ENCODE measurements around the gene PDZD7. TPM values are rescaled to one million over a fixed set of nuclear protein-coding genes. Genes with fewer than 3 reads are reported as not detected.
A peak's percentile ranks its signal among the peaks of the same experiment; 100 is the strongest.

Gene PDZD7
- total RNA-seq, 1 donor from 2014 or later = 0.93 TPM

DNA sequence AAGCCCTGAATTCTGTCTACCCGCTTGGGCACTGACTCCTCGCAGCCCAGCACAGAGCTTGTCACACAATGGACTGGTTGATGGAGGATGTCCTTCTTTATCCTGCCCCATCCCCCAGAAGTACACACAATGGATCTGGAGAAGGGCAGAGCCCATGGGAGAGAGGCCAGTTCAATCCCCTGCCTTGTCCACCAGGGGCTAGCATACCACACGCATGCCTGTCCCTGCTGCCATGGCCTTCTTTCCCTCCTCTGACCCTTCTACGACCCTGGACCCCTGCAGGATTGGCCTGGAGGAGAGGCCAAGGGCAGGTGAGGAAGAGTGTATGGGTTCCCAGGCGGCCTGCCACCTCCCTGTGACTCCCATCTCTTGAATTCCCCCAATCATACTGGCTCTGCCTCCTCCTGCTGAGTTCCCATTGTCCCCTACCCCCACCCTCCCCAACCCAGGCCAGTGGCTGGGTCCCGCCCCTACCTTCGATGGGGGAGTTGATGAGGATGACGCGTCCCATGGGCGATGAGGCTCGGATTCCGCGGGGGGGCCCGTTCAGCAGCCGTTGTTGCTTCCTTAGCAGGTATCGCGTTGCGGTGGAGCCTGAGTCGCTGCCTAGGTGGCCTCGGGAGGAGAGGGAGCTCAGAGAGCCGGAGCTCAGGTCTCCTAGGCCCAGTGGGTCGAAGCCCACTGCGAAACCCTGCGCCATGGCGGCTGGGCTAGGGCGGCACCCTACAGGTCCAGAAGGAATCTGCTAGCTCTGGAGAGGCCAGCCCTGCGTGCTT, 1.2 kb downstream of the PDZD7 start:
- Mint-ChIP-seq H3K4me1 (peaks cover 26% of the 10 kb centered on the region), H3K9me3 (no peaks in the 10 kb centered on the region), H3K27ac (no peak overlapping the region), H3K4me3 (no peak overlapping the region), H3K36me3 (ENCODE audit: low read depth) (peaks cover 1% of the 10 kb centered on the region), H3K27me3 (peaks cover 24% of the 10 kb centered on the region)
- intact Hi-C loops (cut with micrococcal nuclease) = loop anchor here (5.0 kb wide), 2 partner anchors 117 to 323 kb away; partner anchors contain the start of genes BTRC and SLF2
- no peak for DNase-seq

DNA sequence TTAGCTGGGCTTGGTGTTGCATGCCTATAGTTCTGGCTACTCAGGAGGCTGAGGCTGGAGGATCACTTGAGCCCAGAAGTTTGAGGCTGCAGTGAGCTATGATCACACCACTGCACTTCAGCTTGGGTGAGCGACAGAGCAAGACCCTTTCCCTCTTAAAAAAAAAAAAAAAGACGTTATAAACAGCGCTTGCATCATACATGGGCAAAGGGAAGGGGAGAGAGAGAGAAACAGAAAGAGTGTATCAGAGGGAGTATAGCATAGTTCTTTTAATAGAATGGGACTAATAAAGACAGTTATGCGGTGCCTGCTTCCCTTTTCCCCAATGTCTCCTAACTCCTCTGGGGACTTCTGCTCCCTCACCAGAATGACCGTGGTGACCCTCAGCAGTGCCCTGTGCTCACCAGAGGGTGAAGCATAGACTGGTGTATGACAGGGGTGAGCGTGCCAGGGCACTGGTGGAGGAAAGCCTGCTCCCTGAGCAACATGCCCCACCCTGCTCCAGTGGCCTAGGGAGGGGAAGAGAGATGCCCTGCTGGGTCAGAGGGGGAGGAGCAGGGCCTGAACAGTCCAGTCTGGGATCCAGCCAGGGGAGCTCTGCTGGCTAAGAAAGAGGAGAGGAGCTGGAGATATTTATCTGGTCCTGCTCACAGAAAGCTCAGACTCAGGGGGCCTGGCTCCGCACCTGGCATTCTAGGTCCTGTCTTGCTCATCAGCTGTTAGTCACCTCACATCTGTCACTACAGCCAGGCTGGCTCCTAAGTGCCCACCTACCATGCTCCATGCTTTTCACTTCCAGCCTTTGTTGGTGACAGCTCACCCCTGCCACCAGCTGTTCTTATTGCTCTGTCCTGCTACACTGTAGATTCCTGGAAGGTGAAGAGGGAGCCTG, 2.2 kb downstream of the PDZD7 start:
- Mint-ChIP-seq H3K4me1 (peaks cover 20% of the 10 kb centered on the region), H3K27ac (no peak overlapping the region), H3K27me3 (peaks cover 24% of the 10 kb centered on the region), H3K36me3 (ENCODE audit: low read depth) (no peaks in the 10 kb centered on the region), H3K4me3 (no peak overlapping the region), H3K9me3 (no peaks in the 10 kb centered on the region)
- intact Hi-C loops (cut with micrococcal nuclease) = no loop called here
- DNase-seq = no peak

DNA sequence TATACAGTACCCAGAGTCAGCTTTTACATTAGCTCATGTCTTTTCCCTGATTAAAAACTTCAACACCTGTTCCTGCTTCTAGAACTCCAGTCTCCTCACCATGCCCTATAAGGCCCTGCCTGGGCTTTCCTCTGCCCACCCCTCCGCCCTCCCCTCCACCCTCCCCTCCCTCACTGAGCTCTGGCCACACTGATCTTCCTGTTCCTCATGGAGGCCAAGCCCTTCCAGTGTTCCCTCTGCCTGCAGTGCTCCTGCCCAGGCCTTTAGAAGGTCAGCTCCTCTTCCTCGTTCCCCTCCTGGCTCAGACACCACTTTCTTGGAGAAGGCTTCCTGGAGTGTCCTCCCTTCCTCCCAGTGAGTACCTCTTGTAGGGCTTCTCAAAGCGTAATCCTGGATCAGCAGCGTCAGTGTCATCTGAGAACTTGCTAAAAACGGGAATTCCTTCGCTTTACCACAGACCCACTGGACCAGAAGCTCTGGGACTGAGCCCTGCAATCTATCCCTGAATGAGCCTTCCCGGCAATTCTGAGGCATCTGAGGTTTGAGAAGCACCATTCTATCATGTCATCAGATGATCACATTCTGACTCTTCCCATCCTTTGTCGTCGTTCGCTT, 3.7 kb downstream of the PDZD7 start:
- Mint-ChIP-seq H3K36me3 (ENCODE audit: low read depth) (no peaks in the 10 kb centered on the region), H3K27me3 (peaks cover 24% of the 10 kb centered on the region), H3K4me3 (no peak overlapping the region), H3K4me1 (peaks cover 8% of the 10 kb centered on the region), H3K27ac (no peak overlapping the region), H3K9me3 (no peaks in the 10 kb centered on the region)
- no peak for DNase-seq
- intact Hi-C loops (cut with micrococcal nuclease) = no loop called here

DNA sequence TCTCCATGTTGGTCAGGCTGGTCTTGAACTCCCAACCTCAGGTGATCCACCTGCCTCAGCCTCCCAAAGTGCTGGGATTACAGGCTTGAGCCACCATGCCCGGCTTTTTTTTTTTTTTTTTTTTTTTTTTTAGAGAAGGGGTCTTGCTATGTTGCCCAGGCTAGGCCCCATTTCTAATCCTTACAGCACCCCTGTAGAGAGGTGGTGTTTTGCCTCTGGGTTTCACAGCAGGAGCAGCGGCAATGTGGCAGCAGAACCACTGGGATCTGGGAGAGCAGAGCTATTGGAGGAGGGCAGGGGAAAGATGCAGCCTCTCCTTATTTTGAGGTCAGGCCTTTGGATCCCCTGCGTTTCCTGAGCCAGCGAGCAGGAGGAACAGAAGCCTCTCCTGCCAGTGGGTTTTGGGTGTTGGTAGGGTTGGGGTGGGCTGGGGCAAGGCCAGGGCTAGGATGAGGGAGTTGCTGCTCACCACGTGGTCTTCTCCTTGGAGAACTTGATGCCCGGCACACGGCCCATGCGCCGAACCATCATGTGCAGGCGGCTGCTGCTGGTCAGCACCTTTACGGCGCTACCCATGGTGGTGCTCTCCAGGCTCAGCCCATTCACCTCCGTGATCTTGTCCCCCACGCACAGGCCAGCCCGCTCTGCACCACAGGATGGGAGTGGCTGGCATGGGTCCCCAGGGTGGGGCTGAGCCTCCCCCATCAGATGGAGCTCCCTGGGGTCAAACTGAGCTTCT, 7.8 kb downstream of the PDZD7 start:
- no peaks in the 10 kb centered on the region for H3K9me3 Mint-ChIP-seq
- no peak for DNase-seq
- H3K36me3 Mint-ChIP-seq (ENCODE audit: low read depth) = no peaks in the 10 kb centered on the region
- intact Hi-C loops (cut with micrococcal nuclease) = no loop called here
- H3K4me1 Mint-ChIP-seq = peaks cover 4% of the 10 kb centered on the region
- H3K4me3 Mint-ChIP-seq = no peak overlapping the region
- peaks cover 25% of the 10 kb centered on the region for H3K27me3 Mint-ChIP-seq
- no peak overlapping the region for H3K27ac Mint-ChIP-seq

DNA sequence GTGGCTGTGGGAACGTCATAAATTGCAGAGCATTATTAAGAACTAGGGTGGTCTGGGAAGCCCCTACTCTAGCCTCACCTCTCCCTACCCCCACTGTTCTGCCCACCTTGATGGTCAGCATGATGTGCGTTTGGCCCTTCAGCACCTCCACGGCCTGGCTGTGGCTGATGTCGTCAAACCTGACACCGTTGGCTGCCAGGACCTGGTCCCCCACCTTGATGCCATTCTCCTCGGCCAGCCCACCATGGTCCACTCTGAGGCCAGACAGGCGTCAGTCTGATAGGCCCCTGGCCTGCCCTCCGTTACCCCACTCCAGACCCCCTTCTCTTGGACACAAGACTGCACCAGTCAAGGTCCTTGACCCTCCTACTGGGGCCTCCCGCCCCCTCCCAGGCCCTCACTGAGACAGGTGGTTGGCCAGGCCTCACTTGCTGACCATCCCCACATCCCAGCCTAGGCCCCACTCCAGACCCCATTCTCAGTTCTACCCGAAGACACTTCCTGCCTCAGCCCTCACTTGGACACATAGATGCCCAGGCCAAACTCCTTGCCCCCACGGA, 9.2 kb downstream of the PDZD7 start:
- no peak for DNase-seq
- H3K4me3 Mint-ChIP-seq = no peak overlapping the region
- H3K4me1 Mint-ChIP-seq = peaks cover 6% of the 10 kb centered on the region
- no peaks in the 10 kb centered on the region for H3K36me3 Mint-ChIP-seq (ENCODE audit: low read depth)
- intact Hi-C loops (cut with micrococcal nuclease) = no loop called here
- H3K27ac Mint-ChIP-seq = no peak overlapping the region
- peaks cover 27% of the 10 kb centered on the region for H3K27me3 Mint-ChIP-seq
- H3K9me3 Mint-ChIP-seq = no peaks in the 10 kb centered on the region

DNA sequence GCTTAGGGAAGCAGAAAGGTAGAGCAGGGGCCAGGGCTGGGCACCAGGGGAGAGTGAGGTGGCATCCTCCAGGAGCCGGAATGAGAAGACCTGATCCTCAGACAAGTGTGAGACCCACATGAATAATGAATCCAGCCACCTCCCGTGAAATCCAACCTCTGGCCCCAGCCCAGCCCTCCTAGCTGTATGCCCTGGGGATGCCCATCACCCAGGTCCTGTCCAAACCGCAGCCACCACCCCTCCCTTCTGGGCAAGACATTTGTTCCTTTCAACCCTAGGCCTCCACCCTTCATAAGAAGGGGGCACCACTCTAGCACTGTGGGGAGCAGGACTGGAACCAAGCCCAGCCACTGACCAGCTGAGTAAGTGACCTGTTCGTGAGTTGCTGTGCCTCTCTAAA, 9.7 kb downstream of the PDZD7 start:
- no peaks in the 10 kb centered on the region for H3K36me3 Mint-ChIP-seq (ENCODE audit: low read depth)
- no peak for DNase-seq

DNA sequence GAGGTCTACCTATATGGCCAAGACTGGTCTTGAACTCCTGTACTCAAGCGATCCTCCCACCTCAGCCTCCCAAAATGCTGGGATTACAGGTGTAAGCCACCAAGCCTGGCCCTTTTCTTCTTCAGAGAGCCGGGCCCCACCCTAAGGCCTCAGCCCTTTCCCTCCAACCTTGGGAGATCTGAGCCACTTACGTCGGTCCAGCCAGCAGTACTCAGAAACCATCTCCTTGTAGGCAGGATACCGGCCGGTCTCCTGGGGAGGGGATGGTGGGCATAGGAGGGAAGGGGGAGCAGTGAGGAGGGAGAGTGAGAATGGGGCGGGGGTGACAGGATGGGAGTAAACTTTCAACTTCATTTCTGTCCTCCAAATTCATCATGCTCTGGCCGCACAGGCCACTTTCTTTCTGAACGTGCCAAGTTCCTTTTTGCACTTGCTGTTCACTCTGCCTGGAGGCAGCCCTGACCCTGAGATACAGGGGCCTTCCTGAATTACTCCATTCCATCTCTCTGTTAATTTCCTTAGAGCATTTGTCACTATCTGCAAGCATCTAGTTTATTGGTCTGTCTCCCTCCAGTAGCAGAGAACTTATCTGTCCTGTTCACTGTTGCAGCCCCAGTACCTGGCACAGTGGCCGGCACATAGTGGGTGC, 10.4 kb downstream of the PDZD7 start:
- Mint-ChIP-seq H3K4me3 (no peak overlapping the region), H3K27ac (no peak overlapping the region), H3K36me3 (ENCODE audit: low read depth) (no peaks in the 10 kb centered on the region), H3K9me3 (no peaks in the 10 kb centered on the region), H3K4me1 (peaks cover 6% of the 10 kb centered on the region), H3K27me3 (peaks cover 36% of the 10 kb centered on the region)
- no peak for DNase-seq
- intact Hi-C loops (cut with micrococcal nuclease) = no loop called here

More for the DNA sequence above, 9.7 kb downstream of the PDZD7 start:
- no peak overlapping the region for H3K27ac Mint-ChIP-seq
- no peak overlapping the region for H3K4me3 Mint-ChIP-seq
- H3K4me1 Mint-ChIP-seq = peaks cover 6% of the 10 kb centered on the region
- intact Hi-C loops (cut with micrococcal nuclease) = no loop called here
- peaks cover 32% of the 10 kb centered on the region for H3K27me3 Mint-ChIP-seq
- no peaks in the 10 kb centered on the region for H3K9me3 Mint-ChIP-seq

DNA sequence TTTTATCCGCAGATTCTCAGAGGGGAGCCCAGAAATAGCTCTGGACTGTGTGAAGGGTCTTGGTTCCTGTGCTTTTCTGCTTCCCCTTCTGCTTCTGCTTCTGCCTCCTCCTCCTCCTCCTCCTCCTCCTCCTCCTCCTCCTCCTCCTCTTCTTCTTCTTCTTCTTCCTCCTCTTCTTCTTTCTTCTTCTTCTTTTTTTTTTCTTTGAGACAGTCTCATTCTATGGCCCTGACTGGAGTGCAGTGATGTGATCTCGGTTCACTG, 11.6 kb downstream of the PDZD7 start:
- peaks cover 17% of the 10 kb centered on the region for H3K4me1 Mint-ChIP-seq
- H3K9me3 Mint-ChIP-seq = no peaks in the 10 kb centered on the region
- no peak for DNase-seq
- H3K27ac Mint-ChIP-seq = no peak overlapping the region
- H3K27me3 Mint-ChIP-seq = peaks cover 38% of the 10 kb centered on the region
- no peak overlapping the region for H3K4me3 Mint-ChIP-seq
- intact Hi-C loops (cut with micrococcal nuclease) = loop anchor here (1.0 kb wide), 1 partner anchor 49 kb away; no protein-coding TSS in a partner anchor
- H3K36me3 Mint-ChIP-seq (ENCODE audit: low read depth) = no peaks in the 10 kb centered on the region

DNA sequence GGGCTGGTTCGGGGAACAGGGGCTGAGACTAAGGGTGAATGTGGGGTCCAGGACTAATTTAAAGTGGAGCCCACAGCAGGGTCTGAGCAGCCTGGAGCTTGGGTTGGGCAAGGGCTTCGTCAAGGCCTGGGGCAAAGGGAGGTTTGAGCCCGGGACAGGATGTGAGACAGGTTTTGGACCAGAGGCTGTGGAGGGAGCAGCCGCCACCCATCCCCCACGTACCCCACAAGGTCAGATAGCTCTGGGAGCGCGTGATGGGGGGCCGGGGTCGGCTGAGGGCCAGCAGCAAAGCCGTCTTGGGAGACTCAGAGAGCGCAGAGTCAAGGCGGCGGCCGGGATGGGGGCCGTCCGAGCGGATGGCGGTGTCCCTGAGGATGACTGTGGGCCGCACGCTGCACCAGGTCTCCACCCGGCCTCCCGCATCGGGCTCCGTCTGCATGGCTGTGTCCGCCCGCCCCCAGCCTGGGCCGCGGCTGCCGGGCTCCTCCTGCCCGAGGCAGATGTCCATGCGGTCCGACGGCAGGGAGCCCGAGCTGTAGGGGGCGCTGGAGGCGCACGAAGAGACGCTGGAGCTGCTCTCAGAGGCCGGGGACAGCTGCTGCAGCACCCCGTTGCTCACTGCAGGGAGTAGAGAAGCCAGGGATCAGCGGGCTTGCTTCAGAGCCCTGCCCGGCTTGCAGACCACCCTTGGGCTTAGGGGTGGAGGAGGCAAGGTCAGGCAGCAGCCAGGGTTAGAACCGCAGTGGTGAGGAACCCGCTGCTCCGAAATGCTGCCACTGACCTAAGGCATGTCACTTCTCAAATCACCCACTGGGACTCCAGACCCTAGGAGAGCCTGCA, 12.1 kb downstream of the PDZD7 start:
- intact Hi-C loops (cut with micrococcal nuclease) = loop anchor here (1.0 kb wide), 1 partner anchor 49 kb away; no protein-coding TSS in a partner anchor
- Mint-ChIP-seq H3K9me3 (no peaks in the 10 kb centered on the region), H3K27me3 (peaks cover 41% of the 10 kb centered on the region), H3K27ac (no peak overlapping the region), H3K4me1 (peaks cover 21% of the 10 kb centered on the region), H3K4me3 (no peak overlapping the region), H3K36me3 (ENCODE audit: low read depth) (no peaks in the 10 kb centered on the region)
- peak; percentile 94 for DNase-seq

DNA sequence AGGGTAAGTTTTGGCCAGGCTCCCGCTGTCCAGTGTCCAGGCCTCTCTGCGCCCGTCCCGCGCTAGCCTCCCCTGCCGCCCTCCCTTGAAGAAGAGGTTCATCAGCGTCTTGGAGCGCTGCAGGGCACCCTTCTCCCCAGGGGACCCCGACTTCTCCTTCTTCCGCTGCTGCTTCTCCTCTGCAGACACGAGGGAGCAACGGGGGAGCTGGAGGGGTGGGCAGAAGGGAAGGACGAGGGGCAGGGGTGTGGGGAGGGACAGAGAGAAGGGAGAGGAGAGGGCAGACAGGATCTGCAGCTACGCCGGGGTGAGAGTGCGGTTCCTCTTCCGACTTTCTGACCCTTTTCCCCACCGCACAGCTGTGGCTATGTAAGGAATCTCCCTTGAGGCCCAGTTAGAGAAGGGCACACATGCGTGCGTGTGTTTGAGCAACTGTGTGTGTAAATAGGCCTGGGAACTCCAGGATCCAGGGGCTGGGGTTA, 12.8 kb downstream of the PDZD7 start:
- H3K9me3 Mint-ChIP-seq = no peaks in the 10 kb centered on the region
- peaks cover 43% of the 10 kb centered on the region for H3K27me3 Mint-ChIP-seq
- H3K27ac Mint-ChIP-seq = no peak overlapping the region
- H3K4me3 Mint-ChIP-seq = no peak overlapping the region
- intact Hi-C loops (cut with micrococcal nuclease) = no loop called here
- peaks cover 23% of the 10 kb centered on the region for H3K4me1 Mint-ChIP-seq
- no peaks in the 10 kb centered on the region for H3K36me3 Mint-ChIP-seq (ENCODE audit: low read depth)
- DNase-seq = no peak

DNA sequence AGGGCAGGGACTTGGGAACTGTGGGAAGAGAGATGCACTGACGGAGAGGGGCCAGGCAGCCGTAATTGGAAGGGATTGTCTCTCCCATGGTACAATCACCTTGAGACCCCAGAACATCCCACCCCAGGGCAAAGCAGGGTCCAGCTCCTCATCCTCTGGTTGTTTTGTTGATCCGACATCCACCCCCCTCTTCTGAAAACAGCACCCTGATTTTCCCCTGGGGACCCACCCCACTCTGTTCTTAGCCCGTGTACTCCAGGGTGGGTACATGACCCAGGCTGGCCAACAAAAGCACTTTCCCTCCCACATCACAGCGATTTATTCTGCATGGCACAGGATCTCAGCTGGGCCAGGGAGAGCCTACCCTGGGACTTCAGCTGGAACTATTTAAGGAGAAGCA, 14.1 kb downstream of the PDZD7 start:
- no peak overlapping the region for H3K27ac Mint-ChIP-seq
- H3K36me3 Mint-ChIP-seq (ENCODE audit: low read depth) = no peaks in the 10 kb centered on the region

DNA sequence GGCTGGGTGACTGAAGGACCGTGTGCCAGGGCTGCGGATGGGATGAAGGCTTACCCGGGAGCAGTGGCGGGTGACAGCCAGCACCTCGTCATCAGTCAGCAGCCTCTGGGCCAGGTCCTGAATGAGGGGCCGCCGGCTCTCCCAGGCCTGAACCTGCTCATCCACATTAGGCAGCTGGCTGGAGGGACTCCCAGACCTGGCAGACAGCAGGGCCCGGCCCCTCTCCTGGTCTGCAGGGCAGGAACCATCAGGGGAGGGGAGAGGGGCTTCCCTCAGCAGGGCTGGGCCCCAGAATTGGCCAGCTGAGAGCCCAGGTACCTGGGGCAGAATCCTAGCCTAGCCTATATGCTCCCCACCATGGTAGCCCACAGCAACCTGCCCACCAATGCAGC, 15.4 kb downstream of the PDZD7 start:
- Mint-ChIP-seq H3K27me3 (peaks cover 42% of the 10 kb centered on the region), H3K27ac (no peak overlapping the region), H3K4me3 (no peak overlapping the region), H3K36me3 (ENCODE audit: low read depth) (no peaks in the 10 kb centered on the region), H3K4me1 (peaks cover 30% of the 10 kb centered on the region), H3K9me3 (no peaks in the 10 kb centered on the region)
- intact Hi-C loops (cut with micrococcal nuclease) = no loop called here
- DNase-seq = no peak

More for the DNA sequence above, 14.1 kb downstream of the PDZD7 start:
- Mint-ChIP-seq H3K4me1 (peaks cover 30% of the 10 kb centered on the region), H3K4me3 (no peak overlapping the region), H3K9me3 (no peaks in the 10 kb centered on the region), H3K27me3 (peaks cover 46% of the 10 kb centered on the region)
- intact Hi-C loops (cut with micrococcal nuclease) = no loop called here
- DNase-seq = no peak
